CD4-positive, alpha-beta T cell treated with Interleukin-15 for 4 hours (primary cell): Measurements from ENCODE around the gene MS4A13.
"Not testable (repeated sequence)": the region's sequence is repeated elsewhere in the genome, so short reads cannot be mapped to it uniquely, and the experiment has no call there.

ENCODE experiments used
- DNase-seq: peaks from one replicate; pipeline ENCODE4 v3.0.0-alpha.2; 2020; ENCODE audit warnings: low spot score

Gene MS4A13

GRCh38 chr11:60530454-60531100, 15.4 kb downstream of the MS4A13 start:
- no peak for DNase-seq

GRCh38 chr11:60532383-60532782, 17.2 kb downstream of the MS4A13 start:
- not testable (repeated sequence) for DNase-seq

GRCh38 chr11:60538627-60539026, 23.4 kb downstream of the MS4A13 start:
- DNase-seq, result not testable (repeated sequence)

- no peak for DNase-seq
Observed at GRCh38 chr11:60544077-60544476, 28.9 kb downstream of the MS4A13 start.

- no peak for DNase-seq
Observed at GRCh38 chr11:60561254-60561653, 46.1 kb downstream of the MS4A13 start.

- DNase-seq, result no peak
Observed at GRCh38 chr11:60563553-60564235, 48.5 kb downstream of the MS4A13 start.

GRCh38 chr11:60566776-60567175, 51.6 kb downstream of the MS4A13 start:
- no peak for DNase-seq

GRCh38 chr11:60570970-60571369, 55.8 kb downstream of the MS4A13 start:
- DNase-seq, result no peak

- no peak for DNase-seq
Observed at GRCh38 chr11:60589611-60590010, 74.4 kb downstream of the MS4A13 start.
